Erythroblast (primary cell): ENCODE measurements around the gene SLC25A13.

ENCODE experiments used
- GATA1 ChIP-seq: IDR thresholded peaks from 2 replicates; pipeline ENCODE4 v1.6.1; 2011; ENCODE audit warnings: low read depth, mild to moderate bottlenecking, control low read depth, low read length, moderate library complexity
- POLR2A ChIP-seq: IDR thresholded peaks from 2 replicates; pipeline ENCODE4 v1.6.1; 2011; ENCODE audit warnings: mild to moderate bottlenecking, low read length

DNA sequence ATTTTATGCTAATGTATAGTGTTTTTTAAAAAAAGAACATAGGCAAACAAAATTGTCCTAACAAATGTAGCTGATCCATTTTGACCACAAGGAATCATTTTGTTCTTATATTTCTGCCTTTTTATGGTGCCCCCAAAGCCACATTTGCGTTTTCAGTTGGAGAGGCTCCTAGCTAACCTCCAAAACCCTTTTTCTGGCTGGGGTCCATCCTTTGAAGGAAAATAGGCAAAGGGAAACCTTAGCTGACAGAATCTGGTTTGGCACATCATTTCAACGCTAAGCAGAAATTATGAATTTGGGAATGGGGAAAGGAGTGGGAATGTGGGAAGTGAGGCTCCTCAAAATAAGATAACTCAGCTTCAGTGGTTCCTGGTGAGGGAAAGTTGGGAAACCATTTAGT, 25.6 kb upstream of the SLC25A13 start:
- TF ChIP-seq POLR2A = no peak
- TF ChIP-seq GATA1 = no peak
